ENCODE data around the gene SMURF2.
"Not testable (repeated sequence)": the region's sequence is repeated elsewhere in the genome, so short reads cannot be mapped to it uniquely, and the experiment has no call there.

The SMURF2 gene

DNA sequence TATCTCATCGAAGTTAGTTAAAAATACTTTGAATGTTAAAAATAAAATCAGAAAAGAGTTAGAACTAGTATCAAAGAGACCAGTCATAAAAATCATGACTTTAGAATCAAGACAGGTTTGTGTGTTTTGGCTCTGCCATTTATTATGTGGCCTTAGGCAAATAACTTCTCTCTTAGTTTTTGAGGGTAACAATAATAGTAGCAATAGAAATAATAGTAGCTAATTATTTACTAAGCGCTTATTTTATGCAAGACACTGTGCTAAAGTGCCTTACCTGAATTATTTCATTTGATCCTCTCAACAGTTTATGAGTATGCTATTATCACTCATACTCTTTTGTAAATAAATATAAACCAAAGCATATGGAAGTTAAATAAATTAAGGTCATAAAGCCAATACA lies 77.0 kb downstream of the SMURF2 start:
- no peak for DNase-seq

DNA sequence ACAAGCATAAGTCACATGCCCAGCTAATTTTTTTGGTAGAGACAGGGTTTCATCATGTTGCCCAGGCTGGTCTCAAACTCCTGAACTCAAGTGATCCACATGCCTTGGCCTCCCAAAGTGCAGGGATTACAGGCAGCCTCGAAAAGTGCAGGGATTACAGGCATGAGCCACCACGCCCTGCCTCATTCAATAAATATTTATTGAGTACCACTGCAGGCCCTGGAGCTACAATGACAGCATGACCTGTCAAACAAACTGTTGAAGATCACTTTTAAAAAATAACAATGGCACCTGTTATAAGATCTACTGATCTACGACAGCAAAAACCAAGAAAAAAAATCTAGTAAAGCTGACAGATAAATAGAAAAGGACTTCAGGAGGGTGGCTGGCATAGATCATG lies 79.1 kb downstream of the SMURF2 start:
- no peak for DNase-seq

DNA sequence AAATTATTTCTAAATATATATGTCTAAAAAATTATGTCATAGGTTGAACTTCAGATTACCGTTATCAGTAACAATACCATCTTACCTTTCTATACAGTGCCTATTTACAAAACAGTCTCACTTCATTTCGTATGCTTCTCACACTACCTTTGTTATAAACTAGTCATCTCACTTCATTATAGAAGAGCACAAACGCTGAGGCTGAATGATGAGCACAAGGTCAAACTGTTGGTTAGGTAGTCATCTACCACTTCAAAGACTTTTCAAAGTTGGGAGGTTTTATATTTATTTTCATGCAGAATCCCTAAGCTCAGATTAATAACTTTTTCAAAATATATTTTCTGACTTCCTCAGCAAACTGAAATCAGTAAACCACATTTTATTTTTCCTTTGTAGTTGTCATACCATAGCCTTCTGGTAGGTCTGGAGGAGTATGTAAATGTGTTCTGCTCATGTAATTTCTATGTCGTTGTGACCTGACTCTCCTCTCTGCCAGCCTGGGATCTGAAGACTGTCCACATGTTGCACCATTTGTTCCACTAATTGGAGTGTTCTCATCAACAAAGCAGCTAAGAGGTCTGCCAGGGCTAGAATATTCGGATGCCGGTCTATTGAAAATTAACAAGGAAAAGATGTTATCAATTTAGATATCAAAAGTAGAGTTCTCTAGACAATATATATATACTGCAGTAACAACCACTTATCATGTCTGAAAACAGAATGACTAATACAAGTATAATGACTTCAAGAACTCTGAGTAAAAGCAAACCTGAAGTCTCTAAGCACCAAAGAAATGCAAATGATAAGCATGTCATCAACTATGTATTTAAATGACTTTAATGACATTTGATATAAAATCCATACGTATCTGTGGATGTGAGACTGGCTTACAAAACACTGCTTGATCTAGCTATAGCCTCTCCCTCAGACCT lies 81.5 kb downstream of the SMURF2 start:
- DNase-seq, result no peak

DNA sequence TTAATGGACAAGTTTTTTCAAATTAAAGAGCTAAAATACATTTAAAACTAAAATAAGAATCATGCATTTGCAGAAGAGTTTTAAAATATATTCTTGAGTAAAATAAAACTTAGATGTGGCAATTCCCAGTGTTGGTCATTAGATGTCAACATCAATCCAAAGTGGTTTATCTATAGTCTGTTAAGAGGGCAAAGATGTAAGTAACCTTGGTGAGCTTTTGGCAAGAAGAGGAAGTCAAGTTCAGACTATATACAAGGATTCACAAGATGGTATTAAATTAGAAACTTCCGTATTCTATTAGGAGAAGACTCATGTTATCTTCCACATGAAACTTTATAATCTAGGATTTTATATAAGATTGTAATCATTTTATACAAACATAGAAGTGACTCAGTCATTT lies 82.2 kb downstream of the SMURF2 start:
- no peak for DNase-seq

DNA sequence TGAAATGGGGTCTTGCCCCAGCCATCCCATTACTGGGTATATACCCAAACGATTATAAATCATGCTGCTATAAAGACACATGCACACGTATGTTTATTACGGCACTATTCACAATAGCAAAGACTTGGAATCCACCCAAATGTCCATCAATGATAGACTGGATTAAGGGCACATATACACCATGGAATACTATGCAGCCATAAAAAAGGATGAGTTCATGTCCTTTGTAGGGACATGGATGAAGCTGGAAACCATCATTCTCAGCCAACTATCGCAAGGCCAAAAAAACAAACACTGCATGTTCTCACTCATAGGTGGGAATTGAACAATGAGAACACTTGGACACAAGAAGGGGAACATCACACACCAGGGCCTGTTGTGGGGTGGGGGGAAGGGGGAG lies 85.1 kb downstream of the SMURF2 start:
- not testable (repeated sequence) for DNase-seq

DNA sequence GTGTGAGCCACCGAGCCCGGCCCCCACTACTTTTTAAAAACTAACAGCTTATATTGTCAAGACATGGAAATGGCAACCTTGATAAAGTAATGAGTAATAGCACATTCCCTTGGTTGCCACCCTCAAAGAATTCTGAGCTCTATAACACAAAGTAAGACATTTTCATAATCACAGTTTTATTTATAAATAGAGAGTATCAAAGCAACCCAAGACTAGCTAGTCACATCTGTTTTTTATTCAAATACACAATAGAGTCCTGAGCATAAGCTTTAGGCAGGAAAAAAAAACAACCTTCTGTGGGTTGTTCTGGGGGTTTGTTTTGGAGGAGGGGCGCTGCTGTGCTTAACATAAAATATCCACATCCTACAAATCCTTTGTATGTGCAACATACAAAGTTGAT lies 86.7 kb downstream of the SMURF2 start:
- no peak for DNase-seq

DNA sequence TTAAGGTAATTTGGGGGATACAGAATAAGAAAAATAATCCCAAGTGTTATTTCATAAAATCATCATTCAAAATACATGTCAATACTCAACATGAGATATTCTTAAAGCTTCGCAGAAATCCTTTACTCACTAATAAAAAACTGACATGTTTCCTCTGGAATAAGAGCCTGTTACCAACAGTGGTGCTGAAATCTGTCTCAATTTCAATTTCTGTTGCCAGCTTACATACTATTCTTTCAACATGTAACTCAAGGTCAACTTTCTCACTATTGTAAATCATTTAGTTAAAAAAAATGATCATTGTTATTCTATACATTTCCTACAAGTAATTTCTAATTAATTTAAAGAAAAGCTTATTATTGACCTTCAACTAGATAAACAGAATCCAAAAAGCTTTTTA lies 87.5 kb downstream of the SMURF2 start:
- DNase-seq, result no peak

DNA sequence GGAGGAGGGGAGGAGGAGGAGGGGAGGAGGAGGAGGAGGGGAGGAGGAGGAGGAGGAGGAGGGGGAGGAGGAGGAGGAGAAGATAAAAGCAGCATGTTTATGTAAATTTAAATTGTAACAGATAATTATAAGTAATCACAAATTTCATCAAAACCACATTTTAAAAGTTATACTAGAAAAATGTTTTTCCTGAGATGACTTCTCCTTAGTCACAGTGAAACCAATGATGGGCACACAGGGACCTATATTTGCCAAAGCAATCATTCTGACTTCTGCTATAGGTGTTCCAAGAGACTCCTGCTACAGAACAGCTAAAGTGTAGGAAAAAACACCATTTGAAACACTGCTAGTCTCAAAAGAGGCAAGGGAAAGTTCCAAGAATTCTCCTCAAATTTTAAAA lies 88.9 kb downstream of the SMURF2 start:
- no peak for DNase-seq

DNA sequence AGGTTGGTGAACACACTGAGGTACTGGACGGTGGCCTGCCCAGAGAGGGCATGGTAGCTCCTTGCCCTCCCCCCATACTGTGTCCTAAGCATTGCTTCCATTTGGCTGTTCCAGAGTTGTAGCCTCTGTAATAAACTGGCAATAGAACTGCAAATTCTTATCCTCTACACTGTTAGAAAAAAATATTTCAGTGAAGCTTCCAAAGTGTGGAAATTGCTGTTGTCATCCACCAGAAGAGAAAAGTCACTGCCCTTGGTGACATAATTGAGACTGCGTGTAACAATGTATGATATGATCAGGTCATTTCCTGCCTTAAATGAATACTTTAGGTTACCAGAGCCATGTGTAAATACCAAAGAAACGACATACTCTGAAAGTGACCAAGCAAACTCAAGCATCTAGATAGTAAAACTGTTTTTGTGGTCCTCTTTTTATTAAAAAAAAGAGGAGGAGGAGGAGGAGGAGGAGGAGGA lies 89.4 kb downstream of the SMURF2 start:
- no peak for DNase-seq

DNA sequence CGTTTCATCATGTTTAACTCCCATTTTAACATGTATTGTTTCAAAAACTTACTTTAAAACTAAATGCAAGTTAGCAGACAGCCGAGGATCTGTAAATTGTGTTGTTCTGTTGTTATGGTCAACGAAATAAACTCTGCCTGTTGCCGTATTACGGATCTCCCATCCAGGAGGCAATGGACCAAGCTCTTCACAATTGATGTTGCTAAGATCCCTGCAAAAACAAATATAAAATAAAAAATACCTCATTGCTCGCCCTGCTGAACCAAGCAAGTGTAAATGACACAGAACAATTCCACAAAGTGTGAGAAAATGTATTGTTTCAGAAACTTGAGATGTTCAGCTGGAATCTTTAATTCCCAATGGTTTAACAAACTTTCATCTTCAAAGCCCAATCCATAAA lies 90.4 kb downstream of the SMURF2 start:
- DNase-seq, result no peak

DNA sequence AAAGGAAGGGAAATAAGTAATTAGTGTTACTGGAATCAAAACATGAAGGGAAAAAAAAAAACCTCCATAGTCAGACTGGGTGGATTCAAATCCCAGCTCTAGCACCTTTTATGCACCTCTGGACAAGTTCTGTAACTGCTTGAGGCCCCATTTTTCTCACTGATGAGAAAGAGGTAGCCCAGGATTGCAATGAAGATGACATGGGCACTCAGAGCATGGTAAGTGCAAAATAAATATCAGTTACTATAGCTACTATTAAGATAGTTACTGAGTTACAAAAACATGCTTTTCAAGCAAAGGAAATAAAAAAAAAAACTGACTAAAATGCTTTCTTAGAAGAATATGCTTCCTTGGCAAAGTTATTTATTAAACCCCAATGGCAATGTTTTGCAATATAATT lies 96.5 kb downstream of the SMURF2 start:
- no peak for DNase-seq

DNA sequence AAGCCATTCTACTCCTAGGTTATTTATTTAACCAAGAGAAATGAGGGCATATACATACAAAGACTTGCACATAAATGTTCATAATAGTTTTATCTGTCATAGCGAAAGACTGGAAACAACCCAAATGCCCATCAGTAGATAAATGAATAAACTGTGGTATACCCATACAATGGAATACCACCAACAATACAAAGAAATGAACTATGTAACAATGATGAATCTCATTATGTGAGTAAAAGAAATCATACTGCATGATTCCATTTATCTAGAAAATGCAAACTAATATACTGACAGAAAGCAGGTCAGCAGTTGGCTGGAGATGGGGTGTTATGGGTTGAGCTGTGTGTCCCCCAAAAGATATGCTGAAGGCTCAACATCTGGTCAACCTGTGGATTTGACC lies 98.0 kb downstream of the SMURF2 start:
- no peak for DNase-seq

DNA sequence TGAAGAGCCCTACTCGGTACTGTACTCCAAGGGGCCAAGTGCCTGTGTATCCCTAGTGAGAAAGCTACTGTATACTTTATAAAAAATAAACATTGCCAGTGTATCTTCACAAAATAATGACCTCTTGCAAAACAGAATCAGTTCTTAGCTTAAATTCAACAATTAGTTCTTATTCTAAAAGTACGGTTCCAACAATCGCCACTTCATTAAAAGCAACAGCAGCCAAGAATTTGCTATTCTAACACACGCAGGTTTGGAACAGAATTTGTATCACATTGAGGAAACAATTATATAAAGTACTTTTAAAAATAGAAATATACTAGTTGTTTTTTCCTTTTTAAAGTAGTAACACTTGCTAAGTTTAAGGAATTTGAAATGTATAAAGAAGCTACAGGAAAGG lies 106.8 kb downstream of the SMURF2 start:
- DNase-seq, result no peak

DNA sequence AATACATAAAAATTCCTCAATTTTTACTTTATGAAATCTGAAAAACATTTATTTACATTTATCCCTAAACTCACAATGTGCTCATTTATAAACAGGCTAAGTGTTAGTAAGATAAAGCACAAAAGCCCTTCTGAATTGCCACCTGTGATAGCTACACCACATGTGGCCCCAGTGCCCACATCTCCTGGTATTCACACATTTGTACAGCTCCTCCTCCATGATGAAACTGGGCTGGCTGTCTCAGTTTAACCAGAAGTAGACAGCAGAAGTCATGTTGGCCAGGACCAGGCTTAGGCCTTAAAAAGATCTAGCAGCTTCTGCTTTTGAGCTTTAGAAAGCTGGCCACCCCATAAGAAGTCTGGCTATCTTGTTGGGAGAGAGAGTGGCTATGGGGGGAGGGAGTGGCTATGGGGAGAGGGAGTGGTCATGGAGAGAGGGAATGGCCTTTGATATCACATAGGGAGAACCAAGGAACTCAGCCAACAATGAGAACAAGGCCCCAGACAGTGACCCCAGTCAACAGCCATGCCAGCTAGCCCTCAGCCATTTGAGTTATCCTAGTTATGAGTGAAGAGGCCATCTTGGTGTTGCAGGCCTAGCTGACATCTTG lies 108.0 kb downstream of the SMURF2 start:
- DNase-seq, result no peak

DNA sequence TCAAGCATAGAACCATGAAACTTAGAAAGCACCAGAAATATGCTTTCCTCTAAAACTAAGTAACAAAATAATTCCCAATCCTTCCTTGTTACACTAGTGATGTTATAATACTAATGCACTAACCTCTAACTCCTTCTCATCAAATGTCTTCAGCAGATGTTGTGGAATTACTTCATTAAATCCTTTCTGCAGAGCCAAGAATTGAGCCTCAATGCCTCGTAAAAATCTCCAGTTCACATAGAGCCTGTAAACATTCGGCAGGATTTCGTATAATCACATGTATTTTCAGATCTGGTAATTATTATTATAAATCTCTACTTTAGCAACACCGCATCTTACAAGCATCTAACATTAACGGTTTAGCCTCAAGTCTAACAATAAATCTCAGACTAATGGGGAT lies 110.6 kb downstream of the SMURF2 start:
- no peak for DNase-seq

DNA sequence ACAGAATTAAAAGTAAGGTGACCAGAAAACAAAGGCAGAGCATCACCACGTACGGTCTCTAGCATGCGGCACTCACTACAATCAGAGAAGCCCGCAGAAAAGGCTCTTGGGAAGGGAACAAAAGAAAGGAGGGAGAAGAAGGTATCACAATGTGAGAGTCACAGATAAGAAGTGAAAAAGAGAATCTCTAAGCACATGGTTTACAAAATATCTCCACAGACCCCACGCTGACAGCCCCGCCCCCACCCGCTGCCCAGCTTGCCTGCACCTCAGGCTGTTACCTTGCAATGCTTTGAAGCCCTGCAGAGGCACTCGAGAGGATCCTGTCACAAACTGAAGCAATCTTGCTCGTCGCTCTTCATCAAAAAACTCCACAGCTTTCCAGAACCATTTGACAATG lies 114.8 kb downstream of the SMURF2 start:
- DNase-seq, result no peak

DNA sequence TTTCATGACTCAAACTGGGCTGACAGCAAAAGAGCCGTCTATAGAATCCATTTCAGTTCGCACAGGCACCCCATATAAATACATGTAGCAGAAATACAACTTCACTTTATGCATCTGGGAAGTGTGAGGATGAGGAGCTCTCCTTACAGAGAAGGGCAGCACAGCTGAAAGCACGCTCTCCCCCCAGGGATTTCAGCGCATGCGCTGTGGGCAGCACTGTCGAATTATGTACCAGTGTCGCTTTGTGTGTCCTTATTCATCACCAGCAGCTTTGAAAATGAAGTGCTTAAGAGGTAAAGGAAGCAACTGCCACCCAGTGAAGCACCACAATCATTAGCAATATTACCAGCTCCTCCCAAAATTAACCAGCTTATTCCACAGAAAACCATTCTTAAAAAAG lies 115.4 kb downstream of the SMURF2 start:
- DNase-seq, result no peak

DNA sequence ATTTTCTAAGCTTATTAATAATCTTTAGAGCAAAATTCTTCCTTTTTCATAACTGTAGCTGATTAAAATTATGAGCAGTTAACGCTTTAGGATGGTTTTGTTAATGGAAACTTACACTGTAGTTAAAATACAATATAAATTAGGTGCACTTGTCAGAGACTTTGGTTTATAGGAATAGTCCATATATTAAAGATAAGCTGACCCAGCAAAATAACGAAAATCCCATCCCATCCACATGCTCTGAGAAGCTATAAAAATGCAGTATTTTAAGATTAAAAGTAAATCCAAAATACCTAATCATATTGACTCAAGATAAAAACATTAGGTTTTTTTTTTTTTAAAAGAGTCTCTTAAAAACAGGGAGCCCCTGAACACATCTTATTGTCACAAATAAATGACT lies 117.4 kb downstream of the SMURF2 start:
- DNase-seq, result no peak

DNA sequence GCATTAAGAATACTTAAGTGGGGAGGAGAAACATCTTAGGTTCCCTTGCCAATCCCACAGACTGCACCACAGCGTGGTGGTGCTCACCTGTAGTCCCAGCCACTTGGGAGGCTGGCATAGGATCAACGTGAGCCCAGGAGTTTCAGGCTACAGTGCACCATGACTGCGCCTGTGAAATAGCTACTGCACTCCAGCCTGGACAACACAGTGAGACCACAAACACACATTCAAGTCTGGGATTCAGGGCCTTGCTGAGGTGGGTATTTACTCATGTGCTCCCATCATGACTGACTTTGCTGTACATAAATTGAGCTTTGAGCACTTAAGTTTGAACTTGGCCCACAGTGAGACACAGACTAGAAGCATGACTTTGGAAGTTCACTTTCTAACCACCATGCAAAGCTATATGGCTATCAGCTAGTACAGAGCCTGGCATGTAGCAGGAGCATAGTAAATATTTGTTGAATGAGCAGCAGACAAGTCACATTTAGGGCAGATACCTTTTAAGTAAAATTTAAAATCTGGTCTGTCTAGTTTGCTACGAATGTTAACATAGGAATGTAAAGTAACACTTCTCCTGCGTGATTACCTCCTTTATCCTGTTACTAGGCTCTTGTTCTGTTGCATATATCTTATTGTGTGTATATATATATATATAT lies 121.9 kb downstream of the SMURF2 start:
- no peak for DNase-seq

DNA sequence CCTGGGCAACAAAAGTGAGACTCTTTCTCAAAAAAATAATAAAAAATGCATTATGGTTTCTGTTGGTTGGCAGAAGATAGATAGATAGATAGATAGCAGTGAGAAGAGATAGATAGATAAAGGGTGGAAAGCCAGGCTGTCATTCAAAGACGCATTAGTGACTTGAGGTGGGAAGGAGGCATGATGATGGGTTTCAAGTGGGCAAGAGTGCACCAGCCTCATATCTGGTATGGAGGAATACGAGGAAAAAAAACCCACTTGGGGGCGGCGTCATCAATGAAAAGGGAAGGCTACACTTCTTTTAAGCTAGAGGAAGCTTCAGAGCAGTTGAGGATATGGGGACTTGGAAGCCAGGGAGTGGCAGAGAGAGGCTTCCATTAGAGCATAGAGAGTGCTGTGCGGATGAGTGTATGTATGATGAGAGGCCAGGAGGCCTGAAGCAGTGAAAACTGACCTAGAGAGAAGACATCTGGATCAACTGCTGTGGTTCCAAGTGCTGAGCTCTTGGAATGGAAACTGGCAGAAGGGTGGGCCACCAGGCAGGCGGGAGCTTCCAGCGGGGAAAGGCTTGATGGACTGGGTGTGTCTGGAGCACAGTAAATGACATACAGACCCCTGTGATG lies 123.5 kb downstream of the SMURF2 start:
- no peak for DNase-seq

DNA sequence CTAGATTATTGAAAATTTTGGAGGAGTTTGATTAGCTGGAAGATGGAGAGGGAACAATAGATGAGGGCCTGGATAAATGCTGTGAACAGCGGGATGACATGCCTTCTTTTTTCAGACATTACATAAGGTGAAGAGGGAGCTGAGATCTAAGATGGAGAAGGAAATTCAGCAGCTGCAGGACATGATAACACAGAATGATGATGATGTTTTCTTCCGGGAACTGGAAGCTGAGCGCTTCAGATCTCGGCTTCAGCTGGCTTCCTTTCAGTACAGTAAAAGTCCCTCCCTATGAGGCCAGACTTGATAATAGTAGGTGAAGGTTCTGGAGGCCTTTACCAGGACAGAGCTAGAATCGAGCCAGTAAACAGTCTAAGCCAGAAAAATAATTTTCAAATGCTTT lies 124.6 kb downstream of the SMURF2 start:
- DNase-seq, result no peak

DNA sequence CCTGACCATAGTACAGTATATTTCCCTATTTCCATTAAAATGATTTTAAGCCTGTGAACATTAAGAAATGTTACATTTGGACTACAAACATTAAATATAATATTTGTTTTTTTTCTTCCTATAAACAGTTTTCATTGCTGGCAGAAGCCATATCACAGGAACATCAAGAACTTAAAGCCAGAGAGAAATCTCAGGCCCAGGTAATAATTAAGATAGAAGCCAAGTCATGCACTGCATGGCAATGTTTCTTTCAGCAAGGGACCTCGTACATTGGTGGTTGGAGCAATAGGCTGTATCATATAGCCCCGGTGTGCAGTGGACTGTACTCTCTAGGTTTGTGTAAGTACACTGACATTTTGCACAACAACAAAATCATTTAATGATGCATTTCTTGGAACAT lies 125.2 kb downstream of the SMURF2 start:
- no peak for DNase-seq

DNA sequence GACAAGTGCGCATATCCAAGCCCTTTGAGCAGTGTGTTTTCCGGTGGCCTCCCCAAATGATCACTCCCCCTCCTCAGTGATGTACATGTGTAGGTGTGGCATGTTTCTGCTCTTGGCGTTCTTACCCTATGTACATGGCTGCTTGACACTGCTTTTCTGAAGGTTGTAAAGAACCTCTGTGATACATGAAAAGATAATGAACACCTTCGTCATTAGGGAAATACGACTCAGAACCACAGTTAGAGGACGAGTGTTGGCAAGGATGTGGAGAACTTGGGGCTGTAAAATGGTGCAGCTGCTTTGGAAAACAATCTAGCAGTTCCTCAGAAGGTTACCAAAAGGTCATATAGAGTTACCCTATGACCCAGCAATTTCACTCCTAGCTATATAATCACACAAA lies 126.8 kb downstream of the SMURF2 start:
- no peak for DNase-seq

DNA sequence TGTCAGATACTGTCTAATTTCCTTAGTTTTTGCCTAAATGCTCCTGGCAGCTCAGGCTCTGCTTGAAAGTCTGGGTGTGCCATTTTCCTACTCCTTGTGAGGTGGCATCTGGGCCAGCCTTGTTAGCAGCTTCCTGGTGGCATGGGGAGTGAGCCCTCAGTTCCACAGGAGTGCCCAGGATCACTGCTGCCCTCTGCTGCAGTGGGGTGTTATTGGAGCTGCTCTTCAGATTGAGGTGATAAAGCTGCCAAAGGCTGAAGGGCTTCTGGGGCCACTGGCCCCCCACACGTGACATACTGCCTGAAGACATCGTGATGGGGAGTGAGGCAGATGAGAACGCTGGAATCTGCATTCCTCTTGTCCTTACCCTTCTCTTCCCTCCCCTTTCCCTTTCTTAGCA lies 127.9 kb downstream of the SMURF2 start:
- no peak for DNase-seq
